CD1c-positive myeloid dendritic cell (primary cell): ENCODE data around the gene TMEM217.

Source experiments
- DNase-seq: peaks from one replicate; pipeline ENCODE4 v3.0.0-alpha.2; 2016; ENCODE audit errors: extremely low spot score

The TMEM217 gene

GRCh38 chr6:37244430-37245310 is 13.3 kb downstream of the TMEM217 start:
- DNase-seq = peak; percentile 43

DNA sequence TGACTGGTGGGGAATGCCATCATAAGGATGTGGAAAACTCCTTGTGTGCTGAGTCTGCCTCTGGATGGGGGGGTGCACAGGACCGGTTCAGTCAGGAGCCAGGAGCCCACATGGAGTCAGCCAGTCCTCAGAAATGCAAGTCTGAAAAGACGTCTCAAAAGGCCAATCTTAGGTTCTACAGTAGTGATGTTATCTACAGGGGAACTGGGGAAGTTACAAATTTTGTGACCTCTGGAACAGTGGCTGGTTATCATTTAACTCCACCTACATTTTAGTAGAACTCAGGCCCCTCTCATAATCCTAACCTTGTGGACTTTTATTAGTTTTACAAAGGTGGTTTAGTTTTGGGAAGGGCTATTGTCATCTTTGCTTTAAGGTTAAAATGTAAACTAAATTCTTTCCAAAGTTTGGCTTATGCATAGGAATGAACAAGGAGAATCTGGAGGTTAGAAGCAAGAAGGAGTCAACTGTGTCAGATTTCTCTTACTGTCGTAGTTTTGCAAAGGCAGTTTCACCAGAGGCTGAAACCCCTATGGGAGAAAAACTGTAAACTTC is 14.1 kb downstream of the TMEM217 start:
- DNase-seq = peak; percentile 10

DNA sequence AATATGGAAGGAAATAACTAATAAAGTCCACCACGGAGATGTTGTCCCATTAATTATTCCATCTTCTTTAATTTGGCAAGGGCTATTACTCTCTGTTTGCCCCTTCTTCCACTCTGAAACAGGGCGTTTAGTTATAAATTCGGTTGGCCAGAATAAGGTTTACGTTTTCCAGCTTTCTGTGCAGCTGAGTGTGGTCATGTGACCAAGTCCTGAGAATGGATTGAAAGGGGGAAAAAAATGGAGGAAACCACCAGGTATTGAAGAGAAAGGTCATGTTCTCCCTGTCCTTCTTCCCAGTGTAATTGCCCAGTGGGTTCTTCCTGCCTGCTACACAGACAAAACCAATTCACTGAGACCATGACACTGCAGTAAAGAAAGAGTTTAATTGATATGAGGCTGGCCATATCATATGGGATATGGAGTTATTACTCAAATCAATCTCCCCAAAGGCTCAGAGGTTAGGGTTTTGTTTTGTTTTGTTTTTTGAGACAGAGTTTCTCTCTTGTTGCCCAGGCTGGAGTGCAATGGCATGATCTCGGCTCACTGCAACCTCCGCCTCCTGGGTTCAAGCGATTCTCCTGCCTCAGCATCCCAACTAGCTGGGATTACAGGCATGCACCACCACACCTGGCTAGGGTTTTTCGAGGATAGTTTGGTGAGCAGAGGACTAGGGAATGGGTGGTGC is 14.7 kb downstream of the TMEM217 start:
- DNase-seq = no peak

DNA sequence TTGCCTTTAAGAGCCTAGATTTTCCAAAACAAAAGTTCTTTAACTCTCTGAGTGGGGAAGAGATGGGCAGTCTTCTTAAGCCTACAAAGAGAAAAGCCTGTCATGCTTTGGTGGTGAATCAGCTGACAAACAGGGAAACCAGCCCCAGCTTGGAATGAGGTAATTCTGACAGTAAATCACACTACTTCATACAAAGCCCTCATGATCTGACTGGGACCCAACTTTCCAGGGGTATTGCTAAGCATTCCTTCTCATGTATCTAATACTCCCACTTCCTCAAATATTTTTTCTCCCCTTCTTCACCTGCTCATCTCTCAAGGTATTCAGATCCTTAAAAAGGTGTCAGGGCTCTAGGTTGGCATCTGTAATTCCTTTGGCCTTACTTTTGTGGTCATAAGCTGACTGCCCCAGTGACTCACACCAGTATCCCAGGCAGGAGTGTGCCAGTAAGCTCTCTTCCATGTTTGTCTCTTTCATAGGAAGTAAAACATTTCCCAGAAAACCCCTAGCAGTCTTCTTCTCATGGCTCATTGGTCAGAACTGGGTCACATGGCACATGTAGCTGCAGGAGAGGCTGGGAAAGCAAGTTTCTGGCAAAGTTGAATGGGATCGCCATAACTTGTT is 15.4 kb downstream of the TMEM217 start:
- peak; percentile 74 for DNase-seq

- no peak for DNase-seq
Observed at GRCh38 chr6:37241775-37242428, 16.0 kb downstream of the TMEM217 start.

DNA sequence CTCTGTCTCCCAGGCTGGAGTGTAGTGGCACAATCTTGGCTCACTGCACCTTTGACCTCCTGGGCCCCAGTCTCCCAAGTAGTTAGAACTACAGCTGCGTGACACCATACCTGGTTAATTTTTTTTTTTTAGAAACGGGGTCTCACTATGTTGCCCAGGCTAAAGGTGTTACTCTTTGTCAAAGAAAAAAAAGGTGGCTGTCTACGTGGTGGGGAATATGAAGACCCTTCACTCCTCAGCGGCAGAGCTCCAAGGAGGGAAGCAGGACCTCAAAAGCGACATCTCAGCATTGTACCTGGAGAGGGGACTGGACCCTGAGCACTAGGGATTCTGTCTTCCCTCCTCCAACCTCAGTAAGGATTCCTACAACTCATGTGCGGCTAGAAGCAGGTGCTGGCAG is 16.8 kb downstream of the TMEM217 start:
- DNase-seq = no peak

GRCh38 chr6:37239950-37240713 is 17.8 kb downstream of the TMEM217 start:
- DNase-seq = peak; percentile 97

DNA sequence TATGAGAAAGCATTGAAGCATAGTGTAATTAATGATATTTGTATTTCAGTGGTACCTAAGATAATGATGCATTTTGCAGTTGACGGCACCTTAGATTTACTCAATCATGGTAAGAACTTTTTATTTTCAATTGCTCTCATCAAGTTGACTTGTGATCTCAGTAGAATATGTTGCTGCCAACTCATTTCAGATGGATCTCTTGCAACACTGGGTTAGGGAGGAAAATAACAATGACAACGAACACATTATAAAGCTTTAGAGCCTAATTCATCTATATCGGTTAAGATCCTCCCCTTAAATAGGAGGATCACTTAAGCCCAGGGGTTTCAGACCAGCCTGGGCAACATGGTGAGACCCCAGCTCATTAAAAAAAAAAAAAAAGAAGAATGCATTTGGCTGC is 18.4 kb downstream of the TMEM217 start:
- DNase-seq = peak; percentile 43

DNA sequence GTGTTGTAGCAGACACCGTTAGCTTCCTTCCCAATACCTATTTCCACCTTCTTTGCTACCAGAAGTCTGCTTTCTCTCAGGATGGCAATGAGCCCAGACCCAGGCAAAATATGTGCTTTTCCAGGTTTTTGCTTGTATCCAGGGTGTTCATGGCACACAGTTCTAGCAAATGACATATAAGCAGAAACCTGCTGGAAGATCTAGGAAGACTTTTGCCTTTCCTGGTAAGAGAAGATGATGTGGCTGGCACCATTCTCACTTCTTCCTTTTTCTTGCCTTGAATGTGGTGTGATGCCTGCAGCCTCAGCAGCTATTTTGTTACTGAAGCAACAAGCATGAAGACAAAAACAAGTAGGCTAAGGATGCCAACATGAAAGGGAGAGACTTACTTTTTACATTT is 19.6 kb downstream of the TMEM217 start:
- peak; percentile 78 for DNase-seq

GRCh38 chr6:37237789-37238188 is 20.2 kb downstream of the TMEM217 start:
- no peak for DNase-seq

GRCh38 chr6:37236921-37237320 is 21.0 kb downstream of the TMEM217 start:
- DNase-seq = no peak

DNA sequence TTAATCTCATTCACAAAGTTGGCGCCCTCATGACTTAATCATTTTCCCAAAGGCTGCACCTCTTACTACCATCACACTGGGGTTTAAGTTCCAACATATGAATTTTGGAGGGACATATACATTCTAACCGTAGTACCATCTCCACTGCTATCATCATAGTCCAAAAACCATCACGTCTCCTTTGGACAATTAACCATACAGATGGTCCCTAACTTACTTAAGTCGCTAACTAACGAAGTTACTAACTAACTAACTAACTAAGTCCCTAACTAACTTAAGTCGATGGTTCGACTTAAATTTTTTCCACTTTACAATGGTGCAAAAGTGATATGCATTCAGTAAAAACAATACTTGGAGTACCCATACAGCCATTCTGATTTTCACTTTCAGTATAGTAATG is 24.4 kb downstream of the TMEM217 start:
- no peak for DNase-seq

DNA sequence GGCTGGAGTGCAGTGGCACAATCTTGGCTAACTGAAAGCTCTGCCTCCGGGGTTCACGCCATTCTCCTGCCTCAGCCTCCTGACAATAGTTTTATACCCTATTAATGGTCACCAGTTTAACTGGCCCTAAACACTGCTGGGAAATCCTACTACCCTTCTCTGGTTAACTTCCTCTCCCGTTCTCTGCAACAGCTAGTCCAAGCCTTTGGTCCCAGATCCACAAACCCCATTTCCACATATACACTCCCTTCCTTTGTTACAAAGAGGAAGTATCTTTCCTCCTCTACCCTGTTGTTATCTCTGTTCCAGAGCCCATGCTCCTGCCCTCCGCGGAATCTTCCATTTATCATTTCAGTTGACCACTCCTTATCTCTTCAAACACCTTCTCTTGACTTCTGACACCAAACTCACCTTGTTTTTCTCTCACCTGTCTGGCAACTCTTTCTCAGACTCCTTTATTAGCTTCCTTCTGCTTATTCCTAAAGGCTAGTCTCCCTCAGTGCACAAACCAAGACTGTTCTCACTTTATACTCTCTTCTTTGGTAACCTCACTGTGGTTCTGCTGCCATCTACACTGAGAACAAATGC is 25.4 kb downstream of the TMEM217 start:
- DNase-seq = peak; percentile 26

GRCh38 chr6:37230104-37230503 is 27.8 kb downstream of the TMEM217 start:
- DNase-seq = no peak

- no peak for DNase-seq
Observed at GRCh38 chr6:37225350-37226169, 32.4 kb downstream of the TMEM217 start.

DNA sequence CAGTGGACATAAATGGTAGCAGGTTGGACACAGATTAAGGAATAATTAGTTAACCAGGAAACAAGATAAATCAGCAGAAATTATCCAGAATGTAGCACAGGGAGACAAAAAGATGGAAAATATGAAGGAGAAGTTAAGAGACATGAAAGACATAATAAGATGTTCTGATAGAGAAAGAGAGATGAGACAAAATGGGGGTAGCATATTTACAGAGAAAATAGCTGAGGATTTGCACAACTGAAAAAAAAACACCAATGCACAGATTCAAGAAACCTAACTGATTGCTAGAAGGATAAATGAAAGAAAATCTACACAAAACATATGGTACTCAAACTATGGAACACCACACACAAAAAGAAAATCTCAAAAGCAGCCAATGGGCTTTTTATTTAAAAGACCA is 35.0 kb downstream of the TMEM217 start:
- DNase-seq = no peak

DNA sequence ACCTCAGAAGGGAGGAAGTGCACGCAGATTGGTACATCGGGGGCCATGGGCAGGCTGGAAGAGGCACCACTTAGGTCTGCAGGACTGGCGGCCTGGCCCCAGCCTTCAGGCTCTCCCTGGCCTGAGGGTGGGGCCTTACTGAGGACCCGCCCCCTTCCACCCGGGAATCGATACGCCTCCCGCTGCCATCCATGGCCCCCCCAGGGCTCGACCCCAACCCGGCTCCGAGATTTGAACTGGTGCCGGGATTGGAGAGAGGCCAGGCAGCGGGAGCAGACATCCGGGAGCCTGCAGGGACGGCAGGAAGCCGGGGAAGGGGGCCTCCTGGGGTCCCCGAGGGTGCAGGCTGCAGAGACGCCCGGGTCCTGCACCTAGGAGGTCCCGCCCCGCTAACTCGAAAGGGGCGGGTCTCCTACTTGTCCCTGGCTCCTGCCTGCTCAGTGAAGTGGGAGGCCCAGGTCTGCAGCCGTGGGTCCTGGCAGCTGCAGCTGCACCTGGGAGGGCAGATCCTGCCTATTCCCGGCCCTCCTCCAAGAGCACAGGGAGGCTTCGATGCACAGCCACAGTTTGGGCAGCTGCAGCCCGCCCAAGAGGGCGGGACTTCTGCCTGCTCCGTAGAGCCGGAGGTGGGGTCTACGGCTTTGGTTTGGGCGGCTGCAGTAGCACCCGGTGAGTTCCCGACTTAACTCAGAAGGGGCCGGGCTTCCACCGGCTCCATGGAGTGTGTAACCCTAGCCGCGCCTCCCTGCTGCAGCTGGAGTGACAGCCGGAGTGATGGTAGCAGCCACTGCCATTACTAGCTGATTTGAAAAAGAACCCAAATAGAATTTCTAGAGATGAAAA is 35.6 kb downstream of the TMEM217 start:
- peak; percentile 64 for DNase-seq

GRCh38 chr6:37221585-37222124 is 36.3 kb downstream of the TMEM217 start:
- DNase-seq = no peak

- DNase-seq = no peak
Observed at GRCh38 chr6:37218511-37218910, 39.4 kb downstream of the TMEM217 start.
